ENCODE data around the gene MUSTN1. TPM values are rescaled to one million over a fixed set of nuclear protein-coding genes. Genes with fewer than 3 reads are reported as not detected.

Gene MUSTN1
- total and polyA plus RNA-seq, 2 of the 13 experiments (the other 11 are each of a cell fraction or from before 2014, with no cell fraction given): 0.84 to 1.4 TPM

DNA sequence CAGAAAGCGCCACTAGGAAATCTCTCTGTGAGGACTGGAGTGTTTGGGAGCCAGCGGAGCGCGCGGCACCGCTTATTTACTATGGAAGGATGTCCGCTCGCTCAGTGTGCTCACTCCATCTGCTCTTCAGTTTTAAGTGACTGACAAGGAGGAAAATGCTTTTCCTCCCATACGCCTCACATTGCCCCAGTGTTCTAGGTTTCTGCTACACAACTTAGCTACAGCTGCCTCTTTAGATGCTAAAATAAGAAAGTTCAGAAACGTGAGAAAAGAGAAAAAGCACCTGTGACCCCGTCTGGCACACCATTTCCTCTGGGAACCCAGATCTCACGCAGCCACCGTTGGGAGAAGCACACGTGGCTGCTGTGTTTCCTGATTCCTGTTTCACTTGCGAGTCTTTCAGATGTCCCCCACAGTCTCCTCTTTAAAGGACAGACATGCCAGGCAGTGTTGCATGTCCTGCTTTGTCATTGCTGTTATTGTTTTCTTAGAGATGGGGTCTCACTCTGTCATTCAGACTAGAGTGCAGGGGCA, 11.7 kb upstream of the MUSTN1 start (continued):
- TF ChIP-seq ZNF512 (CRISPR knock-in tag; IDR thresholded peaks at IDR 0.05): no peak
- TF ChIP-seq HOXA9 (CRISPR knock-in tag; IDR thresholded peaks at IDR 0.05; ENCODE audit: borderline replicate concordance): no peak
- no peak for TF ChIP-seq SPEN (CRISPR knock-in tag; IDR thresholded peaks at IDR 0.05; ENCODE audit: low read depth)
- no peak for TF ChIP-seq MZF1 (CRISPR knock-in tag; IDR thresholded peaks at IDR 0.05; ENCODE audit: borderline replicate concordance)
- TF ChIP-seq ZHX1 (CRISPR knock-in tag; IDR thresholded peaks at IDR 0.05; ENCODE audit: low read depth): no peak
- TF ChIP-seq, protein P1, sequence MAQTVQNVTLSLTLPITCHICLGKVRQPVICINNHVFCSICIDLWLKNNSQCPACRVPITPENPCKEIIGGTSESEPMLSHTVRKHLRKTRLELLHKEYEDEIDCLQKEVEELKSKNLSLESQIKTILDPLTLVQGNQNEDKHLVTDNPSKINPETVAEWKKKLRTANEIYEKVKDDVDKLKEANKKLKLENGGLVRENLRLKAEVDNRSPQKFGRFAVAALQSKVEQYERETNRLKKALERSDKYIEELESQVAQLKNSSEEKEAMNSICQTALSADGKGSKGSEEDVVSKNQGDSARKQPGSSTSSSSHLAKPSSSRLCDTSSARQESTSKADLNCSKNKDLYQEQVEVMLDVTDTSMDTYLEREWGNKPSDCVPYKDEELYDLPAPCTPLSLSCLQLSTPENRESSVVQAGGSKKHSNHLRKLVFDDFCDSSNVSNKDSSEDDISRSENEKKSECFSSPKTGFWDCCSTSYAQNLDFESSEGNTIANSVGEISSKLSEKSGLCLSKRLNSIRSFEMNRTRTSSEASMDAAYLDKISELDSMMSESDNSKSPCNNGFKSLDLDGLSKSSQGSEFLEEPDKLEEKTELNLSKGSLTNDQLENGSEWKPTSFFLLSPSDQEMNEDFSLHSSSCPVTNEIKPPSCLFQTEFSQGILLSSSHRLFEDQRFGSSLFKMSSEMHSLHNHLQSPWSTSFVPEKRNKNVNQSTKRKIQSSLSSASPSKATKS (CRISPR knock-in tag; IDR thresholded peaks at IDR 0.05): no peak
- TF ChIP-seq ZSCAN21 (CRISPR knock-in tag; IDR thresholded peaks at IDR 0.05; ENCODE audit: borderline replicate concordance): no peak
- TF ChIP-seq ZMAT3 (CRISPR knock-in tag; conservative IDR thresholded peaks at IDR 0.05): no peak
- TF ChIP-seq CEBPG (CRISPR knock-in tag; IDR thresholded peaks at IDR 0.05): no peak
